Stimulated activated CD4-positive, alpha-beta T cell treated with anti-CD3 and anti-CD28 coated beads, Interleukin-1b, Interleukin-23, amount 100 ng/mL, for 48 hours (primary cell): ENCODE results near the gene DOCK9.
"Not testable (repeated sequence)": the region's sequence is repeated elsewhere in the genome, so short reads cannot be mapped to it uniquely, and the experiment has no call there.

ENCODE experiments used
- DNase-seq: peaks from one replicate; pipeline ENCODE4 v3.0.0-alpha.2; 2020

Gene DOCK9

DNA sequence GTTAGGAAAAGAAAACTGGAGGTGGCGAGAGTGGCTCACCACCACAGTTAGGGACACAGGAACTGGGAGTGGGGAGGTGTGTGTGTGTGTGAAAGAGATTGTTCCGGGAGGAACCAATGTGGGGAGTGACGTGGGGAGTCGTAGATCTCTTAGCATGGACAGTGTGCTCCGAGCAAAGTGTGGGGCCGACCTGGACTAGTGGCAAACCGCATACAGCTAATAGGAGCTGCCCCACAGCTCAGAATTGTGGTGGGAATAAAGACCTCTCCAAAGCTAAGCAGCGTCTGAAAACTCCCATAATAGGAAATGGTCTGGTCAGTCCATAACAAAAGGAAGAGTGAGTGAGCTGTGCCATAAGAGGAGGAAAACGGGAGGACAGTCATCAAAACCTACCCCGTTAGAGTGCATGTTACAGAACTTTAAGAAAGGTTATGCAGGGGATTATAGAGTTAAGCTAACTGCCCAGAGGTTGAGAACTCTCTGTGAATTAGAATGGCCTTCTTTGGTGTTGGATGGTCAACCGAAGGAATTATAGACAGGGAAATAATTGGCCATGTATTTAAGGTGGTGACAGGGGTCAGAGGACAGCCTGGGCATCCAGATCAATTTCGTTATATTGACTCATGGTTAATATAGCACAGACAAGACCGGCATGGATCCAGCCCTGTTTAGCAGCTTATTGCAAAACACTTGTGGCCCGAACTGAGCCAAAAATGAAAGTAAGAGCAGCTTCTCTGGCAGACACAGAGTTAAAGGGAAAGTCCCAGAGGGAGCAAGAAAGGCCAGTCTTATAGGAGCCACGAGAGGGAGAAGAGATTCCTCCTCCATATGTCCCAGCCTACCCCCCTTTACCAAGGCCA lies 216.5 kb downstream of the DOCK9 start:
- DNase-seq = no peak

DNA sequence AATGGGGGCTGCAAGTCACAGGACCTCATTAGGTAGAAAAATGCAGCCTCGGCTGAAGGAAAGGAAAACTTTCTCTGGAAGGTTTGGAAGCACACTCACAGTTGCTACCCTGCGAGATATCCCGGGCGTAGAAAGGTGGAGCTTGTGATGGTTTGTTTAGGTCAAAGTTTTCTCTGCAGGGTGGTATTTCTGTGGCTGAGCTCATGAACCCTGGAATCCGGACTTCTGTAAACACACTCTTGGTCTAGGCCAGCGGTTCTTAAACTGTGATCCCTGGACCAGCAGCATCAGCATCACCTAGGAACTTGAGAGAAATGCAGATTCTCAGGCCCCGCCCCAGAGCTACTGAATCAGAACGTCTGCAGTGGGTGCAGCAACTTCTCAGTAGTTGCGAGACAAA lies 222.1 kb downstream of the DOCK9 start:
- no peak for DNase-seq

DNA sequence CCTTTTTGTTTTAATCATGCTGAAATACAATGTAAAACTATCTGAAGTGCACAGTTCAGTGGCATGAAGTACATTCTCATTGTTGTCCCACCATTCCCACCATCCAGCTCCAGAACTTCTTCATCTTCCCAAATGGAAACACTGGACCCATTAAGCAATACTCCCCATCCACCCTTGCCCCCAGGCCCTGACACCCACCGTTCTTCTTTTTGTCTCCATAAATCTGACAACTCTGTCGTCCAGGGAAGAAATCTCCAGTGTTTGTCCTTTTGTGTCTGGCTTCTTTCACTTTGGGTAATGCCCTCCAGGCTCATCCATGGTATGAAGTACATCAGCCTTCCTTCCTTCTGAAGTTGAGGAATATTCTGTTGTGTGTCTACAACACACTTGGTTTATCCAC lies 222.7 kb downstream of the DOCK9 start:
- DNase-seq = no peak

DNA sequence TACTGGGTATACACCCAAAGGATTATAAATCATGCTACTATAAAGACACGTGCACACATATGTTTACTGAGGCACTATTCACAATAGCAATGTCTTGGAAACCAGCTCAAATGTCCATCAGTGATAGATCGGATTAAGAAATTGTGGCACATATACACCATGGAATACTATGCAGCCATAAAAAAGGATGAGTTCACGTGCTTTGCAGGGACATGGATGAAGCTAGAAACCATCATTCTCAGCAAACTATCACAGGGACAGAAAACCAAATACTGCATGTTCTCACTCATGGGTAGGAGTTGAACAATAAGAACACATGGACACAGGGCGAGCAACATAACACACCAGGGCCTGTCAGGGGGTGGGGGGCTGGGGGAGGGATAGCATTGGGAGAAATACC lies 223.4 kb downstream of the DOCK9 start:
- not testable (repeated sequence) for DNase-seq

DNA sequence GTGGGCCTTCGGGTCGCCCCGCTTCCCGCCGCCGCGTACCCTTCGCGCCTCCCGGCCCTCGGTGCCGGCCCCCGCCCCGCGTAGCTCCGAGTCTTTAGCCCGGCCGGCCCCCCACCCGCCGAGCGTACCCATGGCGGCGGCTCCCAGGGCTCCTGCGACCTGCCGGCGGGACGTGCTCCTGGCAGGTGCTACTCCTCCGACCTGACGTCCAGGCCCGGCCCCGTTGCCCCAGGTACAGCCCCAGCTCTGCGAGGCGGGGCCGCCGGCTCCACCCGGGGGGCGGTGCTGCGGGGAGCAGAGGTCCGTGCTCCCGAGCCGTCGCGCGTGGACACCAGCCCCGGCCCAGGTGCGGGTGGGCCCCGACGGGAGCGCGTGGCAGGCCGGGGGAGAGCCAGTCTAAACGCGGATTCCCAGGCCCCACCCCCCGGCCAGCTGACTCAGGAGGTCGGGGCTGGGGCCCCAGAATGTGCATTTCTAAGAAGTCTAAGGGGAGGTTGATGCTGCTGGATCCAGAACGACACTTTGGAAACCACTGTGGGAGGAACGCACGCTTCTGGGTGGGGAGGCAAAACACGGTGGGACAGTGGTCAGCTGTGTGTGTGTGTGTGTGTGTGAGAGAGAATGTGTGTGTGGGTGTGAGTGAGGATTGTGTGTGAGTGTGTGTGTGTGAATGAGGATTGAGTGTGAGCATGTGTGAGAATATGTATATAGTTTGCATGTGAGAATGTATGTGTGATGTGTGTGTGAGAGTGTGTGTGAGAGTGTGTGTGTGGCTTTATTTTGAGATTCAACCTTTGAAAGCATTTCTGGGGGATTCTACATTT lies 225.2 kb downstream of the DOCK9 start, which contains the start of gene SLC15A1:
Gene SLC15A1 (minus strand): TSS at position 206 of the 824 bp plus-strand sequence. CDS start 74 bp downstream, at position 132.
- DNase-seq = no peak

DNA sequence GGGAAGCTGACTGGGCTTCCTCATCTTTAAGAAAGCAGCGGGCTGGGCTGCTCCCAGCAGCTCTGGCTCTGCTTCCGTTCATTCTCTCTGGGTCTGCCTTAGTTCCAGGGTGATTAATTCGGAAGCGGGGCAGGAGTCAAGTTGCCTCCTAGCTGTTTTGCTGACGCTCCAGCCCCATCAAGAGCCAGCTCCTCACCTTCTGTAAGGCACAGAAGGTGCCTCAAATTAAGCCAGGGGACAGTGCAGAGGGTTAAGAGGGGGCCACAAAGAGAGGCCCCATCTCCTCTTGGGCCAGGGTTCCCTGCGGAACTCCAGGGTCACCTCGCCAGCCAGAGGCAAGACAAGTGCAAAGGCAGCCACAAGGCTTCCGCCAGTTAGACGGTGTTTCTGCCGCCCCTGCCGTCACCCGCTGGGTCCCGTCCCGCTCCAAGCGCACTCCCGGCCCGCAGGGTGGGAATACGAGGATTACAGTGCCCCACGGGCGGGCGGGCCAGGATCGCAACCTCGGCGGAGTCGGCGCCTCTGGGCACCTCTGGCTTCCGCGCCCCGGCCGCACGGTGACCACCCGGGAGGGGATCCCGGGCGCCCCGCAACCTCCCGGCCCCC lies 225.9 kb downstream of the DOCK9 start:
- DNase-seq = no peak

DNA sequence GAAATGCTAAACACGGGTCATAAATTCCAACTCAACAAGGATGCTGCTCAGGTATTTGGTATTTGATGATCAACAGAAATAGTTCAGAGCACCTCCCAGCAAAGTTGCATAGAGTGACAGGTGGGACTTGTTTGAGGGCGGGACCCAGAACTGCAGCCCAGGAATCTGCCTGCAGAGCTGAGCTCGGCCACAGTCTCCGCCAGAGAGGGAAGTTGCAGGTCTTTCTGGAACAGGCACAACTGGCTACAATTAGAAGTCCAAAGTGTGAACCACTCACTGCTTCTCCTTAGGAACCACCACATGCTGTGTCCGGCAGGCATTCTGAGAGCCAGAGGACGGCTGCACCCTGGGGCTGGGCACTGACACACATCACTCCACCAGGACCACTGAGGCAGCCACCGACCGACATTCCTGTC lies 226.5 kb downstream of the DOCK9 start:
- DNase-seq = no peak

DNA sequence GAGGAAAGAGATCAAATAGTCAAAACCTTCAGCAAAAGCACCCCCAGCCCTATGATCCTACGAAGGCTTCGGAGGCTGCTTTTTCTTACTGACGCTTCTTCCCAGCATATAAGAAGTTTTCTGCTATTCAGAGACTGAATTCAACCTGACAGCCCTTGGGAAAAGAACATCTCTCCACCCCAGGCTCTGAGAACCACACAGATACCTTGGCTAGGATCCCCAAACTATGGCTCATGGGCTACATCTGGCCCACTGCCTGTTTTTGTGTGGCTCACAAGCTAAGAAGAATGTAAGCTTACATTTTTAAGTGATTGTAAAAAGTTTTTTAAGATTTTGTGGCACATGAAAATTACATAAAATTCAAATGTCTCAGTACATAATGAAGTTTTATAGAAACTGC lies 228.4 kb downstream of the DOCK9 start:
- DNase-seq = no peak

DNA sequence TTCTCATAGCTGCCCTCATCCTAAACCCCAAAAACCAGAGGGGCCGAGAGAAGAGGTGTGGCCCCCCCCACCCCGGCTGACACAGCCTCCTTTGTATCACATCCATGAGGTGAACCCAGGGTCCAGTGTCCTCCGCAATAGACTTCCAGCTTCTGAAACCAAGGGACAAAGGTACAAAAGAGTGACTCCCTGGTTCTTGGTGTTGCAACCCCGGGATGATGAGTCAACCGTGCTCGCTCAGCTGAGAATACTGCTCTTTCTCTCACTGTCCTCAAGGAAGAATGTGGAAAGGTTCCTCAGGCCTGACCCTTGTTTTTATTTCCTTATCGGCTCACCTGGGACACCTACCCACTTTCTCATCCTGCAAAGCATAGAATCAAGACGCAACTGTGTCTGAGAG lies 230.9 kb downstream of the DOCK9 start:
- DNase-seq = no peak
